ELR (cell line): ENCODE measurements around the gene NEK7.
"Not testable (repeated sequence)": the region's sequence is repeated elsewhere in the genome, so short reads cannot be mapped to it uniquely, and the experiment has no call there.

Experiments
- DNase-seq: peaks from one replicate; pipeline ENCODE4 v3.0.0-alpha.2; 2015; ENCODE audit warnings: low read depth

Gene NEK7

DNA sequence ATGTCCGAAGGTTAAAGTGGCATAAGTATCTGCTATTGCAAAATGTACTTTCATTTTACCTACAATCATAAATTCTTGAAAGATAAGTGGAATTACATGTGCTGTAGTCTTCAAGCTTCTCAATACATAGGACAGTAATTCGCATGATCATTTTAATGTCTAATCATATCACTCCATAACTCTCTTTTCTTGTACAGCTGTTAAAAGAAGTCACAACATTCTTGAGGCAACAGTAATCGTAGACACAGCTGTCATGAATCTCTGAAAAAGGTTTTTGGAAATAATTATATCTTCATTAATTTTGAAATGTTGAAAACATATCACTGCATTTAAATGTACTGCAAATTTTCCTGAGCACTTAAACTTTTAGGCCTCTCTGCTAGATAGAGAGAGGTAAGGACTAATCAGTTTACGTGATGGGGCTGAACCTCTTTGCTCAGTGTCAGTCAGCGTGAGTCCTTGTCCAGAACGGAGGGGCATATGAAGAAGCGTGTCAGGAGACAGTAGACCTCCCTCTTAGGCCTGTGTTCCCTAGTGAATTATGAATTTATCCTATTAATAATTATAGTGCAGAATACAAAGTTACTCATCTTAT lies 133.4 kb downstream of the NEK7 start:
- no peak for DNase-seq

DNA sequence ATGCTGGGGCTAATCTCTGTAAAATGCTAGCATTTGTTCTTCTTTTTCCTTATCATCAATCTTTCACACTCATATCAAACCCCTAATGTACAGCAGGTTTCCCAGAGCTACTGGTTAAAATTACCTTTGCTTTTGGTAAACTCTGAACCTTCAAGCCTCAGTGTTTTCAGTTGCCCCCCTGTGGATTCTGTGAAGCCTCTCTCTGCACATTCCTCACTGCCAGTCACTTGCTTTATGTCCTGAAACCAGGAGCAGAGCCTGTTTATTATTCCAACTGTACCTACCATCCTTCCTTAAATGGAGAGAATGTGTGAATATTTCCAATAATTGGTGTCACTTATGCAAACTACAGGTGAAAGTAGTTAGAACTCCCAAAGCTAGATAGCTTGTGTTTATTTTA lies 134.2 kb downstream of the NEK7 start:
- DNase-seq, result no peak

DNA sequence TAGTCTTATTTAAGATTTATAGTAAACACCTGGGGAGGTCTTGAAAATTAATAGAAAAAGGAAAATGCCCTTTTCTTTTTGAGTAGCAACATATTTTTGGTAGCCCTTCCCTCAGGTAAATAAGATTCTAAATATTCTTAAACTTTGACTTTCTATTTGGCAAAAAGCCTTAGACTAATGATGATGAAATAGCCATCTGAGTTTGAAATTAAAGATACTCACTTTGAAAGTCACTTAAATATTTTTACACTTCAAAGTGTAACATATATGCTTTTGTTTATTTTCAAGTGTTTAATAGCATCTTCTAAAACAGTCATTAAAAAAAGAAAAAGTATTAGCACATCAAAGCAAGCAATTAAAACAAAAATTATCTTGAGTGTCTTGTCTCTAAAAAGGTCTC lies 135.1 kb downstream of the NEK7 start:
- no peak for DNase-seq

DNA sequence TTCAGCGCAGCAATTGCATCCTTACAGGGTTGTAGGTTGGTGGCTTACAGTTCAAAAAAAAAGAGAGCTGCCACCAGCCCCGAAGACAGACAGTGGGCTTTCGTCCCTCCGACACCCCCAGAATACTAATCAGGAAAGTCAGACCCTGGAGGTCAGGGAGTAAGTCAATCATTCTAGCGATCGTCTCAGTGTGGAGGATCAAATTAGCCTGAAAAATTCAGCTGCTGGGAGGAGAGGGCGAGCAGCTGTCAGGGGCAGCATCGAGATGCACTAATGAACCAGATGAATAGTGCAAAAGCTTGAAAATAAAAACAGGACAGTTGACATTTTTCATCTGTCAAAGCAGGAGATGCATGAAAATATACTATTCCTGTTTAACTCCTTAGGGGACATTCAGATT lies 138.4 kb downstream of the NEK7 start:
- no peak for DNase-seq

DNA sequence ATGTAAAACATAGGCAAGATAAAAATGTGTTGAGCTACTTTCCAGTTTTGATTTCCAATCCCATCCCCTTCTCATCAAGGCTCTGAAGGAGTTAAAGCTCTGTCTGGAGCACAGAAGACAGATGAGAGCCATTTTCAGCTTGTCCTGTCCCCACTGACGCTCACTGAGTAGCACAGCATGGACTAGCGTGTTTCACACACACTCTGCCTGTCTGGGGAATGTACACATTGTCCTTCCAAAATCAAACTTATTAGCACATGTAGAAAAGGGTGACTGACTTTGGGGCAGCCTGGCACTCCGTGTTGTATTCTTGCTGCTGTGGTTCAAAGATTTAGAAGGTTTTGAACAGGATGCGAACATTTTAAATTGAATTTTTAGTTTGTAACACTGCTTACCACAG lies 139.2 kb downstream of the NEK7 start:
- no peak for DNase-seq

DNA sequence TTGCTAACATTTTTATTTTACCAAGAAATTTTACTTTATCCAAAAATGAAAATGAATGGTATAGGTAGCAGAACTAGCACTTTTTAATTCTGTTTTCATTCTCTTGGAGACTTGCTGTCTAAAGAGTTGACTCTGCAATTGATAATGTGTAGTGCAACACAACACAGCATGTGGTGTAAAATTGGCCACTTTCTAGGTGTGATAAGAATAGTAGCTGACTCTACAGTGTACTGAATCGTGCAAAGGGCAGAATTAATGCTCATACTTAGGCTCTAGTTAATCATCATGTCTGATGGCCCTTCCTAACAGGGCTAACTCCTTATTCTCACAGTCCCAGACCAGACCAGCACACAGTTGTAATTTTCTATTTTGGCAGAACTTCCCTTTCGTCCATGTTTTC lies 140.5 kb downstream of the NEK7 start:
- DNase-seq, result no peak

DNA sequence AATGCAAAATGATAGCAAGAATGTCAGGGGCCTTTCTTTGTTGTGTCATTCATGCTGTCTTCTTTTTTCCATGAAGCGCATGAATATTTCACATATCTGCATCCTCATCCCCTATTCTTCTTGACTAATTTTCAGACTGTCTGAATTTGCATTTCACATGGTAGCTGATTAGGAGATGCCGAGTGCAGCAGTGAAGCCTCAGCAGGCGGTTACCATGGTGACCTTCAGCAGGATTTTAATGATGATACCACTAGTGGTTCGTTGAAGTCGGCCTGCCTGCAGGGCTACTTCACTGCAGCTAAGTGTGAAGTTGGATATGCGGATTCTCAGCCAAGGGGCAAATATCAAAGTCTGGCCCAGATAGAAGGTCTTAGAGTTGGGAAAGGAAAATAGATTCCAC lies 141.8 kb downstream of the NEK7 start:
- no peak for DNase-seq

DNA sequence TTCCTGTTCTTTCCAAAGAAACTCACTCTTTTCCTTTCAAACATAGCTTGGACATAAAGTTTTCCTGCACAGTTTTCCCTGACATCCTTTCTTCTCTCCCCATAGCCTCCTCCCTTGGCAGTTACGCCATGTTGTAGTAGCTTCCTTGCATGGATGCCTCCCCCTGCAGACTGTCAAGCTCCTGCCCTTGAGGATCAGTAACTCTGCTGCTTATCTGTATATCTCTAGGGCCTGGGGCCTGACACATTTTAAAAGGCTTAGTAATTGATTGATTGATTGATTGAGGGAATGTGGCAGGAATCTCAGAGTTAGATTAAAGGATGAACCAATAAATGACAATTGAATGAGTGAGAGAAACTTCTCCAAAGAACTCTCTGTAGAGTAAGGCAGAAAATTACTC lies 143.7 kb downstream of the NEK7 start:
- no peak for DNase-seq

DNA sequence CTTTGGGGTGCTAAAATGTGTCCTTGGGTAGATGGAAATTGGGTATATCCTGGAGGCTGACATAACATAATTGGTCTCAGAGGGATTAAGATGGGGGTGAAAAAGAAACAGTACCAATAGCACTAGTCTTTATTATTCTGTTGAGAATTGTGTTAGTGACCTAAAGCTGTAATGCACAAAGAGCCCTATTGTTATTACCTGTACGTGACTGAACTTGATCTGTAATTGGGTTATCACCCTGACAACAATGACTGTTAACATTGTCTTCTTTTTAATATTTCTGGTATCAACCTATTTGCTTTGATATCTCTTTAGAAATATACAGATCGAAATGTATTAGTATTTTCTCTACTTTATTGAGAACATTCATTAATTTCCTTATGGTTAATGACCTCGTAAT lies 147.6 kb downstream of the NEK7 start:
- no peak for DNase-seq

DNA sequence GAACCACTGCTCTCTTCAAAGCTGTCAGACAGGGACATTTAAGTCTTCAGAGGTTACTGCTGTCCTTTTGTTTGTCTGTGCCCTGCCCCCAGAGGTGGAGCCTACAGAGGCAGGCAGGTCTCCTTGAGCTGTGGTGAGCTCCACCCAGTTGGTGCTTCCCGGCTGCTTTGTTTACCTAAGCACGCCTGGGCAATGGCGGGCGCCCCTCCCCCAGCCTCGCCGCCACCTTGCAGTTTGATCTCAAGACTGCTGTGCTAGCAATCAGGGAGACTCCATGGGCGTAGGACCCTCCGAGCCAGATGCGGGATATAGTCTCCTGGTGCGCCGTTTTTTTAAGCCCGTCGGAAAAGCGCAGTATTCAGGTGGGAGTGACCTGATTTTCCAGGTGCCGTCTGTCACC lies 158.0 kb downstream of the NEK7 start:
- DNase-seq, result not testable (repeated sequence)

DNA sequence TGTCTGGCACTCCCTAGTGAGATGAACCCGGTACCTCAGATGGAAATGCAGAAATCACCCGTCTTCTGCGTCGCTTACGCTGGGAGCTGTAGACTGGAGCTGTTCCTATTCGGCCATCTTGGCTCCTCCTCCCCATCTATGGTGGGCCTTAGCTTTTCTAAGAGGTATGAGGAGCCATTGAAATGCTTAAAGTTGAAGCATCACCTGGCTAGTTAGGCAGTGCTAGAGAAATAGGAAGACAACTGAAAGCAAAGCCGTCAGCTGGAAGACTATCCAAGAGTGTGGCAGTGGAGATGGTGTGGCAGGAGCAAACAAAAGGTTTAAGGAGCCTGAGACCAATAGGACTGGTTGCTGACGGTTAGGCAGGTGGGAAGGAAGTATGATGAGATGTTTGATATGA lies 158.5 kb downstream of the NEK7 start:
- DNase-seq, result not testable (repeated sequence)

DNA sequence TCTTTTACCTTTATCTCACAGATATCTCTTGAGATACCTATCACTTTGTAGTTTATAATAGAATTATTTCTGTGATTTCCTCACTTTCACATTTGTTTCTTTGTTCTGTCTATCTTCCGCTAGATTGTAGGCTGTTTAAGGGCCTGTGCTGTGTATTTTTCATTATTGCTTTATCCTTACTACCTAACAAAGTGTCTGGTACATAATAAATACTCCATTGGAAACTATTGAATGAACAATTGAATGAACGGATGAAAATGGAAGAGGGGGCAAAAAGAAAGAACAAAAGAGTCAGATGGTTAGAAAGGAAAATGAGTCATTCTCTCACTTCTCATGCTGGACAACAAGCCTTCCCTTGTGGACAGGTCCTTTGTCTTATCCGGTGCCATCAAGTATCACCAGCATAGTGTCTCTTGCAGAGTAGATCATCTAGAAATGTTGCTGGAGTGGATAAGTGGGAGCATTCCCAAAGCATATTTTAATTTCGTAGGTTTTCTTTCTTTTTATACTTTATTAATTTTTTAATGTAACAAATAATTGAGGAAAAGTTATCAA lies 159.8 kb downstream of the NEK7 start:
- DNase-seq, result no peak

DNA sequence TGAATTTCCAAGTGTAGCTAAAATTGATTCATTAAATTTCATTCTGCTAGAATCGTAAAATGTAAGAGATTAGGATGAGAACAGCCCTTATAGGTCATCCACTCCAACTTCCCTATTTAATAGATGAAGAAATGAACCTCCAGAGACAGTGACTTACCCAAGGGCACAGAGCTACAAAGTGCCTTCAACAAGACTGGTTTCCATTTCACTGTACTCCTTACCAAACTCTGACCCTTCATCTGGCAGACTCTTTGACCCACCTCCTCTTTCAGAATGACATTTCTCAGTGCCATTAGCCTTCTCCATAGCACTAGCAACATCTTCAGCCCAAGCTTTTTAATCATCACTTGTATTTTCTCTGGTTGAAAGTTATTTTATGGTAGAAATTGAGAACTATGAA lies 161.3 kb downstream of the NEK7 start:
- no peak for DNase-seq

DNA sequence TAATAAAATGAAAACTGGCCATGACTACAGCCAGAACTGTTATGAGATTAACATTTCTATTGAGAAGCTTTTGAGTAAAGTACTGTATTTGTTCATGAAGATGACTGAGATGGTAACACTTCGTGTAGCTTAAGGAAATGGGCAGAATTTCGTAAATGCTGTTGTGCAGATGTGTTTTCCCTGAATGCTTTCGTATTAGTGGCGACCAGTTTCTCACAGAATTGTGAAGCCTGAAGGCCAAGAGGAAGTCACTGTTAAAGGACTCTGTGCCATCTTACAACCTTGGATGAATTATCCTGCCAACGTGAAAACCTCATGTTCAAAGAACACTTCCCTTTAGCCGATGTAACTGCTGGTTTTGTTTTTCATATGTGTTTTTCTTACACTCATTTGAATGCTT lies 164.0 kb downstream of the NEK7 start:
- DNase-seq, result no peak

DNA sequence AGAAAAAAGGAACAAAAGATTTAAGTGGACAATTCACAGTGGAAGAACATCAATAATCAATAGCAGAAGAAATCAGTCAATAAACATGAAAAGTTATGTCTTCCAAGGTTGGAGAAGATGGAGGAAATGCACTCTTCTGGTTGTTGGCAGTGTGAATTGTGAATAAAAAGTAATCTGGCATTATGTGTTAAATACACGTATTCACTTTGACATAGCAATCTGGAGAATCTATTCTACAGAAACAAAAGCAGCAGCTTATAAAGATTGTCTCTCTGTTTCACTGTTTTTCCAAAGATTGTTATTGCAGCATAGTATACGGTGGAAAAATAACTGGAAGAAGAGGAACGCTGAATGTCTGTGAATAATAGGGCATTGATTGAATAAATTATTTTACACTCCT lies 169.4 kb downstream of the NEK7 start:
- no peak for DNase-seq

DNA sequence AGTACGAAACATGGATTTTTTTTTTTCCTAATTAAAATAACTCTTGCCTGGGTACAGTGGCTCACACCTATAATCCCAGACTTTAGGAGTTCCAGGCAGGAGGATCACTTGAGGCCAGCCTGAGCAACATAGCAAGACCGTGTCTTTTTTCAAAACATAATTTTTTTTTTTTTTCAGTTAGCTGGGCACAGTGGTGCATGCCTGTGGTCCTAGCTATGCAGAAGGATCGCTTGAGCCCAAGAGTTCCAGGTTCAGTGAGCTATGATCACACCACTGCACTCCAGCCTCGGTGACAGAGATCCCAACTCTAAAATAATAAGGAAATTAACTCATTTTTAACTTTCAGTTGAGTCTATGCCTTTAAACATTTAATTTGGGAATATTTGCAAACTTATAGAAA lies 170.1 kb downstream of the NEK7 start:
- DNase-seq, result no peak

DNA sequence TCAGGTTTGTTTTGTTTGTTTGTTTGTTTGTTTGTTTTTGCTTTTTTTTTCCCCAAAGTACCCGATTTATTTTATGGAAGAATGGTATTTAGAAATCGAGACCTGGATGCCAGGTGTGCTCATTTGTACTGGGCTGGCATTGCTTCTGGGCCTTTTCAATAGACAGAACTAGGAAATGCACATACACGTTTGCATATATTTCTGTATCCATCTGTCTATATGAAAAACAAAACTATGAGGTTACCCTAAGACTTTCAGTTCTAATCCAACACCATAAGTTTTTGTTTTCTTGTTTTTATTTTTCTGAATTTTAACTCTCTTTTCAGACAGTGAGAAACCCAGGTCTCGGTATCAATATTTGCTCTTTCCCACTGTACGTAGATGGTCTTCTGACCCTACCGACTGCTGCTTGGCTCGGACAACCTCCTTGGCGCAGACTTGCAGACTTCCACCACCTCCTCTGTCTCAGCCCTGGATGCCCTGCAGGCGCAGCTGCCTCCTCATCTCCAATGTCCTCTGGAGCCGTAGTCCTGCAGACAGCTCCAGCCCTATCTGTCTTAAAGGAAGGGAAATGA lies 171.7 kb downstream of the NEK7 start:
- no peak for DNase-seq

DNA sequence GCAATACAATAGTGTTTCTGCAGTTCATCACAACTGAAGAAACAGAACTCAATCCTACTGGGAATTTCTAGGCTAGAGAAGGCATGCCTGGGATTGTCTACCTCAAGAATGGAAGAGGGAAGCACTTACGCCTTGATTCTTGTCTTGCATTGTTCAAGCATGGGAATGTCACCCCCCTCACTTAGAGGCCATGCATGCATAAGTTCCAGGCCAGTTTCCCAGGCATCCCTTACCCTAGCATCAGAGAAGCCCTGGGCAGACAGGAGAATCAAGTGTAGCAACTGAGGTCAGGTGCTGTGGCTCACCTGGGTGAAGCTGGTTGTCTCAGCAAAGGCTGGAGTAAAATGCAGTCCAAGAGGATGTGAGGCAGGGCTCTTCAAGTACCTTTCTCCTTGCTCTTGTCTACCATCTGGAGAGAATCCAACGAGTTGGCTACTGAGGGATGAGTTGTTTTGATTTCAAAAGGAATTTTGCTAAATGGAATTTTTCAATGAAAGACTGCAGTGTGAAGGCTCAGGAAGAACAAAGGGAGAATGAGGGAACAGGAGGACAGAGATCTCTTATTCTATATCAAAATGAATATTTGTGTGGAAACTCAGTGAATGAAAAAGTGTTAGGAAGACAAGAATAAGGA lies 174.3 kb downstream of the NEK7 start:
- no peak for DNase-seq

DNA sequence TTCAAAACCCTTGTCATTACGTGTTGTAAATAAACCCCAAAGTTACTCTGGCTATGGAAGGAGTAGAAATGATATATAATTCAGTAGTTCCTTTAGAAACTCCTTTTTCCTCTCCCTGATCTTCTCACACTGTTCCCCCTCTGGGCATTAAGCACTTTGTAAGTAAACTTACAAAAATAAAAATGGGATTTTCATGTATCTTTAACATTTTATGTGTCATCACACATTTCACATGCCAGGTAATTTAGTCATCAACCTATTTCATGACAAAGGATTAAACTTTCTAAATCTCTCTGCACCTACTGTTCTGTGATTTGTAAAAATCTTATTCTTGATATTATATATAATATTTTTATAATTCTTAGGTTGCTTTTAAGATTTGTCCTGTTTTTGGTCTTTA lies 176.9 kb downstream of the NEK7 start:
- DNase-seq, result peak; percentile 79

DNA sequence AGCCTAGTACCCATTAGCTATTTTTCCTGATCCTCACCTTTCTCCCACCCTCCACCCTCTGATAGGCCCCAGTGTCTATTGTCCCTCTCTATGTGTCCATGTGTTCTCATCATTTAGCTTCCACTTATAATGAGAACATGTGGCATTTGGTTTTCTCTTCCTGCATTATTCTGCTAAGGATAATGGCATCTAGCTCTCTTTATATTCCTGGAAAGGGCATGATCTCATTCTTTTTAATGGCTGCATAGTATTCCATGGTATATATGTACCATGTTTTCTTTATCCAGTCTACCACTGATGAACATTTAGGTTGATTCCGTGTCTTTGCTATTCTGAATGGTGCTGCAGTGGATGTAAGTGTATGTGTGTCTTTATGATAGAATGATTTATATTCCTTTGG lies 178.9 kb downstream of the NEK7 start:
- DNase-seq, result no peak

DNA sequence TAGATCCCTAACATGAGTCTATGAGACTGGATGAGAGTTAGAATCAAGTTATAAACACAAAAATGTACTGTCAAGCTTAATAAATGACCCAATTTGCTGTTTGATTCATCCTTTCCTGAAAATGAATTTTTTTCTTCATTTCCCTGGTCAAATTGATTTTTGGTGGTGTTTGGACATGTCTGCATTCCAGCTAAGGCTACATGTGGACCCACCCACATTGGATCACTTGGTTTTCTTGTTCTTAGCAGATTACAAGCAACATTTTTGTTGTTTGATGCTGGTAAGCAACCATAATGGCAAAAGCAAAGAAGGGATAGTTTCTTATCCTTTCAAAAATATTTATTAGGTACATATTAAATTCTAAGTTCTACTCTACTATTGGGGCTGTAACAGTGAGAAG lies 181.1 kb downstream of the NEK7 start:
- no peak for DNase-seq

DNA sequence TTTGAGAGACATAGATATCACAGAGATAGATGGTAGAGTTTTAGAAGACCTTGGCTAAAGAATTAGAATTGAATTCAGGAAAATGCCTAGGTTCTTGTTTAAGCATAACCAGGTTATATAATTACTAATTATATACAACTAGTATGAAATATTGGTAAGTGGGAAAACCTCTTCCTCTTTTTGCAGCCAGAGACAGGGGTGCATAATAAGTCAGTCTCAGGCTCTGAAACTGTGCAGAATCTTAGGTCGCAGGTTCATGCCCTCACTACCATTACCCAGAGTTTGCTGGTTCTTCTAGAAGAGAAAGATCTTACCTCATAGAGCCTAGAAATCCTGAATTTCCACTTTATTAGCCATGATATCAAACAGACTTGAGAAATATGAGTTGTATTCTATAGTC lies 183.3 kb downstream of the NEK7 start:
- no peak for DNase-seq

DNA sequence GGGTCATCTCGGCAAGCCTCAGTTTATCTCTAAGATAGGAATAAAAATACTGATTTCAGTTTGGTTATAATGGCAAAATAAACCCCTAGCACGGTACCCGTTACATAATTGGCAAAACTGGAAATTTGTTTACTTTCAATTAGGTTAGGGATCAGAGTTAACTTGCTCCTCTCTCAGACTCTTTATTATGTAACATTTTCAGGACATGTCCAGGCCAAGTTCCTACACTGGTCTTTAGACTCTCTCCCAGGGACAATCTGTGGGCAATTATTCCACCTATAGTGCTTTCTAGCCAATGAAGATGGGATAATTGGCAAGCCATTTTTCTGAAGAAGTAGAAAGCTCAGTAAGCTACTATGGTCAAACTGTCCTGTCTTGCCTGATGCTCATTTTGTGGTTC lies 189.4 kb downstream of the NEK7 start:
- no peak for DNase-seq

DNA sequence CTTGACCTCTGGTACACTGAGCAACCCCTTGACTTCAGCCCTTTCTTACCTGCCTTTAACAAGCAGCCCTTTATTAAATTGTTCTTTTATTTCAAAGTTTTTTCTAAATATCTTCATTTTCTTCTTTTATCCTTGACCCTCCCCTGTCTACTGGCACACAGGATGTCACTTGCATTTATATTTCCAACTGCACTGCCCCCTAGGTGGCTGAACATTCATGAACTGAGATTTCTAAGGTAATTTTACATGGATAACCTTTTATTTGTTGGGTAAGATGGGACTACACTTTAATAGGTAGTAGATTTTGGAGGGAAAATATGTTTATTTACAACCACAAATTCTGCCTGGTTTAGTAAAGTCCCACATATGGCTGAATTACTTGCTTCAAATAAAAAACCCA lies 193.7 kb downstream of the NEK7 start:
- peak; percentile 9 for DNase-seq
